NCI-H460 (cell line): ENCODE measurements around the gene ALKBH3. TPM values are rescaled to one million over a fixed set of nuclear protein-coding genes. Genes with fewer than 3 reads are reported as not detected.

Source experiments
- DNase-seq: peaks from one replicate; pipeline ENCODE4 v3.0.0-alpha.2; 2016; ENCODE audit warnings: low read depth; ENCODE audit errors: extremely low read depth
- polyA plus RNA-seq: library from polyadenylated mRNA; depleted of rRNA; stranded (reverse); fragments of >200 nt; gene quantifications from 2 replicates; pipeline ENCODE4 v1.2.3, GENCODE V29; 2014; cell fraction: nucleus; rRNA removed
- total RNA-seq: library from RNA; depleted of rRNA; stranded (reverse); fragments of >200 nt; shearing (Covaris generic); gene quantifications from 2 replicates; pipeline ENCODE4 v1.2.3, GENCODE V29; 2014; rRNA removed

Gene ALKBH3
- 41.5 and 48.3 TPM in 2 replicates for total RNA-seq
- polyA plus RNA-seq: 27.1 and 29.3 TPM in 2 replicates

GRCh38 chr11:43880640-43881159 is at the start of gene ALKBH3:
TSS of gene ALKBH3 (plus strand) at chr11:43880831. CDS start at chr11:43882653, 1,822 bp downstream.
- peak; percentile 81 for DNase-seq

- peak; percentile 42 for DNase-seq
Measured at GRCh38 chr11:43830928-43831440, 49.6 kb upstream of the ALKBH3 start.

GRCh38 chr11:43832536-43832935 is 48.1 kb upstream of the ALKBH3 start:
- DNase-seq: no peak

GRCh38 chr11:43833657-43834073 is 47.0 kb upstream of the ALKBH3 start:
- no peak for DNase-seq

- no peak for DNase-seq
Measured at GRCh38 chr11:43834286-43834685, 46.3 kb upstream of the ALKBH3 start.

- no peak for DNase-seq
Measured at GRCh38 chr11:43835104-43835503, 45.5 kb upstream of the ALKBH3 start.

GRCh38 chr11:43837879-43838278 is 42.8 kb upstream of the ALKBH3 start:
- DNase-seq: no peak

GRCh38 chr11:43842021-43842420 is 38.6 kb upstream of the ALKBH3 start:
- DNase-seq: no peak

GRCh38 chr11:43845816-43846215 is 34.8 kb upstream of the ALKBH3 start:
- no peak for DNase-seq

GRCh38 chr11:43852057-43852636 is 28.5 kb upstream of the ALKBH3 start:
- peak; percentile 47 for DNase-seq

GRCh38 chr11:43853781-43854180 is 26.9 kb upstream of the ALKBH3 start:
- no peak for DNase-seq

- DNase-seq: no peak
Measured at GRCh38 chr11:43856993-43857392, 23.6 kb upstream of the ALKBH3 start.

GRCh38 chr11:43861141-43861540 is 19.5 kb upstream of the ALKBH3 start:
- DNase-seq: no peak

GRCh38 chr11:43866520-43866919 is 14.1 kb upstream of the ALKBH3 start:
- DNase-seq: no peak

GRCh38 chr11:43866969-43867368 is 13.7 kb upstream of the ALKBH3 start:
- DNase-seq: no peak

- no peak for DNase-seq
Measured at GRCh38 chr11:43868852-43869567, 11.6 kb upstream of the ALKBH3 start.

- no peak for DNase-seq
Measured at GRCh38 chr11:43871051-43871450, 9.6 kb upstream of the ALKBH3 start.

- no peak for DNase-seq
Measured at GRCh38 chr11:43872995-43873394, 7.6 kb upstream of the ALKBH3 start.

GRCh38 chr11:43874078-43874477 is 6.6 kb upstream of the ALKBH3 start:
- no peak for DNase-seq

- DNase-seq: no peak
Measured at GRCh38 chr11:43874738-43875137, 5.9 kb upstream of the ALKBH3 start.

- no peak for DNase-seq
Measured at GRCh38 chr11:43879789-43880639, 617 bp upstream of the ALKBH3 start.
